ENCODE data around the gene ITGB5. TPM values are rescaled to one million over a fixed set of nuclear protein-coding genes. Genes with fewer than 3 reads are reported as not detected.

Gene ITGB5
- total RNA-seq, 6 experiments from 2014 or later = 61.3 to 125 (median 98.4) TPM

- ATAC-seq = no peak
- Histone ChIP-seq H3K4me1 (peaks cover 0 to 14% (median 0%) of the 10 kb centered on the region in 4 donors), H3K9me3 (no peaks in the 10 kb centered on the region), H3K36me3 (peaks cover 0 to 1% (median 0%) of the 10 kb centered on the region in 4 donors), H3K27ac (no peak overlapping the region), H3K4me3 (no peak overlapping the region), H3K27me3 (no peaks in the 10 kb centered on the region)
- TF ChIP-seq POLR2A (IDR thresholded peaks at IDR 0.05) (no peak), CTCF (IDR thresholded peaks at IDR 0.05) (no peak)
- 83% methylated on average over 8 of the region's 8 CpGs for WGBS (ENCODE audit: insufficient coverage, low coverage, low lambda C conversion rate, missing lambda C conversion rate)
- intact Hi-C loops (cut with DNase I) = loop anchor here in 1 of 2 donors (10.0 kb wide), 1 partner anchor 54 kb away; no protein-coding TSS in a partner anchor
- no peak for DNase-seq
These were observed 1.6 kb upstream of the ITGB5 start for GRCh38 chr3:124888482-124889441.

- intact Hi-C loops (cut with DNase I) = loop anchor here in 1 of 2 donors (10.0 kb wide), 1 partner anchor 53 kb away; no protein-coding TSS in a partner anchor
- ATAC-seq = no peak
- Histone ChIP-seq H3K27ac (no peak overlapping the region), H3K9me3 (no peaks in the 10 kb centered on the region), H3K27me3 (no peaks in the 10 kb centered on the region), H3K4me1 (peaks cover 0 to 14% (median 0%) of the 10 kb centered on the region in 4 donors), H3K36me3 (peaks cover 0 to 1% (median 0%) of the 10 kb centered on the region in 4 donors), H3K4me3 (peak overlapping the region in 1 of 3 donors; percentile 72)
- WGBS (ENCODE audit: insufficient coverage, low coverage, low lambda C conversion rate, missing lambda C conversion rate) = 94% methylated on average over 10 of the region's 11 CpGs
- TF ChIP-seq CTCF (IDR thresholded peaks at IDR 0.05) = no peak
- TF ChIP-seq POLR2A (IDR thresholded peaks at IDR 0.05) = no peak
- DNase-seq = no peak
These were observed 750 bp upstream of the ITGB5 start for GRCh38 chr3:124887932-124888298.

GRCh38 chr3:124886168-124887056 is 753 bp downstream of the ITGB5 start:
- H3K4me1 ChIP-seq = peaks cover 0 to 14% (median 0%) of the 10 kb centered on the region in 4 donors
- H3K27ac ChIP-seq = peak overlapping the region; percentile 89 to 94 (median 92)
- peak overlapping the region; percentile 49 to 72 (median 70) for H3K4me3 ChIP-seq
- intact Hi-C loops (cut with DNase I) = loop anchor here in 1 of 2 donors (10.0 kb wide), 1 partner anchor 52 kb away; no protein-coding TSS in a partner anchor
- H3K27me3 ChIP-seq = no peaks in the 10 kb centered on the region
- H3K36me3 ChIP-seq = no peaks in the 10 kb centered on the region
- ATAC-seq (peak; percentile 72 to 84 (median 82)), DNase-seq (peak; percentile 80 to 87 (median 86))
- TF ChIP-seq CTCF (IDR thresholded peaks at IDR 0.05) = no peak
- TF ChIP-seq POLR2A (IDR thresholded peaks at IDR 0.05) = peak; percentile 75
- no peaks in the 10 kb centered on the region for H3K9me3 ChIP-seq
- 4% methylated on average over 11 of the region's 87 CpGs for WGBS (ENCODE audit: insufficient coverage, low coverage, low lambda C conversion rate, missing lambda C conversion rate)

GRCh38 chr3:124885466-124886167 is 1.5 kb downstream of the ITGB5 start:
- Histone ChIP-seq H3K27me3 (no peaks in the 10 kb centered on the region), H3K27ac (peak overlapping the region; percentile 89 to 94 (median 92)), H3K4me3 (peak overlapping the region; percentile 49 to 72 (median 70)), H3K36me3 (no peaks in the 10 kb centered on the region), H3K9me3 (no peaks in the 10 kb centered on the region), H3K4me1 (peaks cover 0 to 14% (median 0%) of the 10 kb centered on the region in 4 donors)
- no peak for ATAC-seq
- 38% methylated on average over 16 of the region's 17 CpGs for WGBS (ENCODE audit: insufficient coverage, low coverage, low lambda C conversion rate, missing lambda C conversion rate)
- TF ChIP-seq POLR2A (IDR thresholded peaks at IDR 0.05) (no peak), CTCF (IDR thresholded peaks at IDR 0.05) (no peak)
- no peak for DNase-seq
- intact Hi-C loops (cut with DNase I) = loop anchor here in 1 of 2 donors (10.0 kb wide), 1 partner anchor 51 kb away; no protein-coding TSS in a partner anchor

Data from right lobe of liver (tissue), 6 donors.